Measurements from ENCODE around the gene SPATA32.

DNA sequence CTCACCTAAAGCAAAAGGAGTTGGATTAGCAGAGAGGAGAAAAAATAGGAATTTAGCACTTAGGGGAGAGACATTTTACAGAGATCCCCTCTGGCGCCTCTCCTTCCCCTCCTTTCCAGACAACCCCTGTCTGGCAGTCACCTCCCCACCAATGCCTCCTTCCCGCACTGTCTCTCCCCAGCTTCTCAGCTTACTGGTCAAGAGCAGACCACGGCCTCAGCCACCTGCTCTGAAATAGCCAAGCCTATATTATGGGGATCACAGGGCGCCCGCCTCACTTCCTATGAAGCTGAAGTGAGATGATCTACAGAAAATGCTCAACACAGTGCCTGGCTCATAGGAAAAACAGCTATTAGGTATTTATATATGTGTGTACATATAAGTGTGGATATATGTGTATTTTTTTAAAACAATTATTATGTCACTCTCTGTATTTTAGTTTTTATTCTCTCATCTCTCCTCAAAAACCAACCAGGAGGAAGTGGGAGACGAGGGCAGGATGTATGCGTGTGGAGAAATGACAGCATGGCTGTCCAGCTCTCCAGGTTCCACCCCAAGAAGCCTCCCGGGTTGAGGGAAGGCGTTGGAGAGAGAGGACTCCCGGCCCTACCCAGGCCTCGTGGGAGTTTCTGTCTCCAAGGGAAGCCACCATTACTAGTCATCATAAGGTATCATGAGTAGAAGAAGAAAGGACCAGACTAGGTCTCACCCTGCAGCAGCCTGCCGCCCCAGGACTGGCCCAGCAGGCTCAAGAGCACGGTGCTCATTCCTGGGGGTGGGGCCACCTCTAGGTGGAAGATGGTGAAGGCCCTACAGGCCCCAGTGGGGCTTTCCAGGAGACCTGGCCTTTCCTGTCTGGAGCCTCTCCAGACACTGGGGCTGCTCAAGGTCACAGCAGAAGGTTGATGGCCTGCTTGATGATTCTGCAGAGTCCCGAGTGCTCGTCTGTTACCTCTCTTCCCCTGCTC lies 27.7 kb upstream of the SPATA32 start:
- TF ChIP-seq, protein P1, sequence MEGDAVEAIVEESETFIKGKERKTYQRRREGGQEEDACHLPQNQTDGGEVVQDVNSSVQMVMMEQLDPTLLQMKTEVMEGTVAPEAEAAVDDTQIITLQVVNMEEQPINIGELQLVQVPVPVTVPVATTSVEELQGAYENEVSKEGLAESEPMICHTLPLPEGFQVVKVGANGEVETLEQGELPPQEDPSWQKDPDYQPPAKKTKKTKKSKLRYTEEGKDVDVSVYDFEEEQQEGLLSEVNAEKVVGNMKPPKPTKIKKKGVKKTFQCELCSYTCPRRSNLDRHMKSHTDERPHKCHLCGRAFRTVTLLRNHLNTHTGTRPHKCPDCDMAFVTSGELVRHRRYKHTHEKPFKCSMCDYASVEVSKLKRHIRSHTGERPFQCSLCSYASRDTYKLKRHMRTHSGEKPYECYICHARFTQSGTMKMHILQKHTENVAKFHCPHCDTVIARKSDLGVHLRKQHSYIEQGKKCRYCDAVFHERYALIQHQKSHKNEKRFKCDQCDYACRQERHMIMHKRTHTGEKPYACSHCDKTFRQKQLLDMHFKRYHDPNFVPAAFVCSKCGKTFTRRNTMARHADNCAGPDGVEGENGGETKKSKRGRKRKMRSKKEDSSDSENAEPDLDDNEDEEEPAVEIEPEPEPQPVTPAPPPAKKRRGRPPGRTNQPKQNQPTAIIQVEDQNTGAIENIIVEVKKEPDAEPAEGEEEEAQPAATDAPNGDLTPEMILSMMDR (tag by site-specific recombination; IDR thresholded peaks at IDR 0.05), result no peak
- TF ChIP-seq SETDB1 (IDR thresholded peaks at IDR 0.05; ENCODE audit: insufficient read length, low read length) (no peak), ZFP37 (tag by site-specific recombination; IDR thresholded peaks at IDR 0.05) (no peak), SP2 (tag by site-specific recombination; IDR thresholded peaks at IDR 0.05) (no peak), ZBTB20 (tag by site-specific recombination; IDR thresholded peaks at IDR 0.05) (no peak), ZNF24 (tag by site-specific recombination; IDR thresholded peaks at IDR 0.05) (no peak)
- TF ChIP-seq, protein P2, sequence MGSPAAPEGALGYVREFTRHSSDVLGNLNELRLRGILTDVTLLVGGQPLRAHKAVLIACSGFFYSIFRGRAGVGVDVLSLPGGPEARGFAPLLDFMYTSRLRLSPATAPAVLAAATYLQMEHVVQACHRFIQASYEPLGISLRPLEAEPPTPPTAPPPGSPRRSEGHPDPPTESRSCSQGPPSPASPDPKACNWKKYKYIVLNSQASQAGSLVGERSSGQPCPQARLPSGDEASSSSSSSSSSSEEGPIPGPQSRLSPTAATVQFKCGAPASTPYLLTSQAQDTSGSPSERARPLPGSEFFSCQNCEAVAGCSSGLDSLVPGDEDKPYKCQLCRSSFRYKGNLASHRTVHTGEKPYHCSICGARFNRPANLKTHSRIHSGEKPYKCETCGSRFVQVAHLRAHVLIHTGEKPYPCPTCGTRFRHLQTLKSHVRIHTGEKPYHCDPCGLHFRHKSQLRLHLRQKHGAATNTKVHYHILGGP (tag by site-specific recombination; IDR thresholded peaks at IDR 0.05), result no peak
- TF ChIP-seq, protein P3, sequence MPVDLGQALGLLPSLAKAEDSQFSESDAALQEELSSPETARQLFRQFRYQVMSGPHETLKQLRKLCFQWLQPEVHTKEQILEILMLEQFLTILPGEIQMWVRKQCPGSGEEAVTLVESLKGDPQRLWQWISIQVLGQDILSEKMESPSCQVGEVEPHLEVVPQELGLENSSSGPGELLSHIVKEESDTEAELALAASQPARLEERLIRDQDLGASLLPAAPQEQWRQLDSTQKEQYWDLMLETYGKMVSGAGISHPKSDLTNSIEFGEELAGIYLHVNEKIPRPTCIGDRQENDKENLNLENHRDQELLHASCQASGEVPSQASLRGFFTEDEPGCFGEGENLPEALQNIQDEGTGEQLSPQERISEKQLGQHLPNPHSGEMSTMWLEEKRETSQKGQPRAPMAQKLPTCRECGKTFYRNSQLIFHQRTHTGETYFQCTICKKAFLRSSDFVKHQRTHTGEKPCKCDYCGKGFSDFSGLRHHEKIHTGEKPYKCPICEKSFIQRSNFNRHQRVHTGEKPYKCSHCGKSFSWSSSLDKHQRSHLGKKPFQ (tag by site-specific recombination; IDR thresholded peaks at IDR 0.05), result no peak

All from HEK293 (cell line).